DND-41 (cell line): Measurements from ENCODE around the gene SLC23A2.

Experiments used
- ATAC-seq: fragments of 200-7000 bp; cut with Tn5 transposase; 3 replicates; pipeline ENCODE4 v1.9.1; 2021; ENCODE audit warnings: low read depth; ENCODE audit not compliant: insufficient read depth
- DNase-seq: peaks from one replicate; pipeline ENCODE4 v3.0.0-alpha.2; 2020
- H2AFZ ChIP-seq: 2 replicates; pipeline ENCODE4 v1.6.0; 2012; ENCODE audit warnings: low read depth, low read length
- H3K27ac ChIP-seq: 2 replicates; pipeline ENCODE4 v1.5.1; 2012; ENCODE audit warnings: low read length, inconsistent platforms
- H3K27me3 ChIP-seq: fragments of 200-600 bp; sonication (generic); 2 replicates; pipeline ENCODE4 v1.6.0; 2012; ENCODE audit warnings: low read length, mild to moderate bottlenecking, inconsistent platforms; ENCODE audit not compliant: insufficient read depth, poor library complexity
- H3K36me3 ChIP-seq: 2 replicates; pipeline ENCODE4 v1.5.1; 2012; ENCODE audit warnings: low read length, inconsistent platforms; ENCODE audit not compliant: insufficient read depth
- H3K4me1 ChIP-seq: 2 replicates; pipeline ENCODE4 v1.5.1; 2012; ENCODE audit warnings: mild to moderate bottlenecking, low read length; ENCODE audit not compliant: insufficient read depth
- H3K4me2 ChIP-seq: 2 replicates; pipeline ENCODE4 v1.6.0; 2012; ENCODE audit warnings: mild to moderate bottlenecking, moderate library complexity, low read length, inconsistent platforms; ENCODE audit not compliant: insufficient read depth
- H3K4me3 ChIP-seq, 2 experiments: fragments of 200-600 bp in 1 of 2; shearing (Covaris generic) in 1 of 2; 2 replicates each; pipeline ENCODE4 v1.5.1; 2012 to 2016; ENCODE audit warnings: inconsistent platforms in 2 of 2, low read length in 2 of 2, mild to moderate bottlenecking in 2 of 2, low read depth in 1 of 2, moderate library complexity in 1 of 2
- H3K79me2 ChIP-seq: 2 replicates; pipeline ENCODE4 v1.6.0; 2012; ENCODE audit warnings: low read length, inconsistent platforms; ENCODE audit not compliant: insufficient read depth
- H3K9ac ChIP-seq: 2 replicates; pipeline ENCODE4 v1.6.0; 2012; ENCODE audit warnings: low read depth, mild to moderate bottlenecking, inconsistent platforms, low read length, moderate library complexity
- H3K9me3 ChIP-seq: 2 replicates; pipeline ENCODE4 v1.5.1; 2012; ENCODE audit warnings: low read length, moderate library complexity, mild to moderate bottlenecking, inconsistent platforms; ENCODE audit not compliant: insufficient read depth, severe bottlenecking
- H4K20me1 ChIP-seq: 2 replicates; pipeline ENCODE4 v1.6.0; 2012; ENCODE audit warnings: low read length; ENCODE audit not compliant: insufficient read depth
- EZH2 ChIP-seq: IDR thresholded peaks from 3 replicates; pipeline ENCODE4 v1.6.1; 2012; ENCODE audit warnings: borderline replicate concordance, low read depth, mild to moderate bottlenecking, moderate library complexity, low read length, inconsistent platforms; ENCODE audit not compliant: severe bottlenecking
- TF ChIP-seq, protein P1 (sequence below): IDR thresholded peaks from 2 replicates; pipeline ENCODE4 v1.5.1; 2012; ENCODE audit warnings: borderline replicate concordance, low read length, moderate library complexity, mild to moderate bottlenecking; ENCODE audit not compliant: poor library complexity, severe bottlenecking; ENCODE audit errors: extremely low read depth

The SLC23A2 gene

DNA sequence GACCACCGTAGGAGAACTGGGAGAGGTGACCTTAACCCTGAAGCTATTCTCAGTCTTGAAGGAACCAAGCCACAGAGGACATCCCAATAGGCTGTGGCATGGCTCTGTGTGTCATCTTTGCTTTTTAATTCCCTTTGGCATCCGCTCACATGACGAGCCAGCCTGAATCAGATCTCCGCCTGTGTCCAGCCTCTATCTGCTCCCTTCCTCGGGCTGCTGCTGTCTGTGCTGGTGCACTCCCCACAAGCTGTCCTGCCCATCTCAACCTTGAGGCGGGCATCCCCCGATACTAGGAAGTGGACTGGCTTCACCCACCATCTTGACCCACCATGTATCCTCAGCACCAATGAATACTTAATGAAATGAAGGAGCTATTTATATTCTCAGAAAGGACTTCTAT lies 111.9 kb downstream of the SLC23A2 start:
- Histone ChIP-seq H3K79me2 (no peaks in the 10 kb centered on the region; the same call in 1 of the 2 replicates), H3K27me3 (no peaks in the 10 kb centered on the region), H4K20me1 (peaks cover 16% of the 10 kb centered on the region), H2AFZ (no peak overlapping the region), H3K4me1 (no peaks in the 10 kb centered on the region), H3K4me3 (no peak overlapping the region), H3K27ac (no peak overlapping the region), H3K9me3 (no peaks in the 10 kb centered on the region), H3K9ac (no peak overlapping the region), H3K4me2 (no peak overlapping the region), H3K36me3 (peaks cover 68% of the 10 kb centered on the region)
- ATAC-seq (no peak), DNase-seq (no peak)
- TF ChIP-seq, protein P1, sequence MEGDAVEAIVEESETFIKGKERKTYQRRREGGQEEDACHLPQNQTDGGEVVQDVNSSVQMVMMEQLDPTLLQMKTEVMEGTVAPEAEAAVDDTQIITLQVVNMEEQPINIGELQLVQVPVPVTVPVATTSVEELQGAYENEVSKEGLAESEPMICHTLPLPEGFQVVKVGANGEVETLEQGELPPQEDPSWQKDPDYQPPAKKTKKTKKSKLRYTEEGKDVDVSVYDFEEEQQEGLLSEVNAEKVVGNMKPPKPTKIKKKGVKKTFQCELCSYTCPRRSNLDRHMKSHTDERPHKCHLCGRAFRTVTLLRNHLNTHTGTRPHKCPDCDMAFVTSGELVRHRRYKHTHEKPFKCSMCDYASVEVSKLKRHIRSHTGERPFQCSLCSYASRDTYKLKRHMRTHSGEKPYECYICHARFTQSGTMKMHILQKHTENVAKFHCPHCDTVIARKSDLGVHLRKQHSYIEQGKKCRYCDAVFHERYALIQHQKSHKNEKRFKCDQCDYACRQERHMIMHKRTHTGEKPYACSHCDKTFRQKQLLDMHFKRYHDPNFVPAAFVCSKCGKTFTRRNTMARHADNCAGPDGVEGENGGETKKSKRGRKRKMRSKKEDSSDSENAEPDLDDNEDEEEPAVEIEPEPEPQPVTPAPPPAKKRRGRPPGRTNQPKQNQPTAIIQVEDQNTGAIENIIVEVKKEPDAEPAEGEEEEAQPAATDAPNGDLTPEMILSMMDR = no peak
- TF ChIP-seq EZH2 = no peak

DNA sequence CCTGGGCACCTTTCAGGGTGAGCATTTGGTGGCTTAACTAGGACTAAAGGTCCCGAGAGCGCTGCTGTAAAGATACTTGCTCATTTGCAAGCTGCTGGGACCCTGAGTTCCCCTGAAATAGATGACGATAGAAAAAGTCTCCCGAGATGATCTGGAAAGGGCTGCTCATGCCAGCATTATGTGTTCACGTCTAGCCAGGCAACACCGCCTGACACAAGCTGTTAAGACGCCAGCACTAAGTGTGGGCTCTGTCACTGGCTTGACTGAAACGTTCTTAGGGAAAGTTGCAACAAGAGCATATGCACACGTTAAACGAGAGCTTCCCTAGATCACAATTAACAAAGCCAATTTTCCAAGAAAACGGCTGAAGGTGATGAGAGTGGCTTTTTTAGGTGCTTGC lies 113.7 kb downstream of the SLC23A2 start:
- TF ChIP-seq EZH2 = no peak
- TF ChIP-seq, protein P1 = no peak
- ATAC-seq (no peak), DNase-seq (no peak)
- Histone ChIP-seq H3K27me3 (no peaks in the 10 kb centered on the region), H3K9me3 (no peaks in the 10 kb centered on the region), H4K20me1 (peaks cover 10% of the 10 kb centered on the region), H3K4me3 (no peak overlapping the region), H3K36me3 (peaks cover 78% of the 10 kb centered on the region), H2AFZ (no peak overlapping the region), H3K79me2 (no peaks in the 10 kb centered on the region; the same call in 1 of the 2 replicates), H3K4me2 (no peak overlapping the region), H3K9ac (no peak overlapping the region), H3K27ac (no peak overlapping the region), H3K4me1 (no peaks in the 10 kb centered on the region)

DNA sequence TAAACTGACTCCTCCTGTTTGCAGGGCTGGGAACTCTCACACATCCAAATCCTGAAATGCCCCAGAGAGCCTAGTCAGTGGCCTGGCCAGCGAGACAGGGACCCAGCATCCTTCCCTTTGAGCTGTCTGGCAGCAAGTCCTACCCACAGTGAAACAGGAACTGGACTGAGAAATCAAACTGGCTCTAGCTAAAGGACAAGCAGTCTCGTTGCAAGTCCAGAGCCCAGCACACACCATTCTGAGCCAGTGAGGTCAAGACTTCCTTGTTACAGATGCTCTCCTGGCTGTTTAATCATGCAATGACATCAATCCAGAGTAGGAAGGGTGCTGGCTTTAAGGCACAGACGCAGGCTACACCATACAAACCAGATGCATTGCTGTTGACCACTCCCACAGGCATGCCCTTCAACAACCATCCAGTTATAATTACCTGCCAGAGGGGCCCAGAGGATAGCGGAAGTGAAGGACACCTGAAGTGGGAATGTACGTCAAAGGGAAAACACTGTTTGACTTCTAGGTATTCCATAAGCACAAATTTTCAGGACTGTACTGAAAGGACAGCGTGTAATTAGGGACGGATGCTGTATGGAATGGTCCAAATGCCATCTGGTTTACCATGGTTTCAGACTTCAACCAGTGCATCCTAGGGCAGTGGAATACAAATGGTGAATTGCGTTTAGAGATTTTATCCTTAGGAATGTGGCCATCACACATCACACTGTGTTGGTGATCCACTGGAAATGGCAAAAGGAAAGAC lies 114.4 kb downstream of the SLC23A2 start:
- TF ChIP-seq EZH2 = no peak
- TF ChIP-seq, protein P1 = no peak
- no peak for DNase-seq
- no peaks in the 10 kb centered on the region for H3K27me3 ChIP-seq

More for the DNA sequence above, 114.4 kb downstream of the SLC23A2 start:
- no peak for ATAC-seq
- Histone ChIP-seq H3K9ac (no peak overlapping the region), H3K4me1 (no peaks in the 10 kb centered on the region), H3K36me3 (peaks cover 76% of the 10 kb centered on the region), H3K27ac (no peak overlapping the region), H2AFZ (no peak overlapping the region), H3K79me2 (no peaks in the 10 kb centered on the region; the same call in 1 of the 2 replicates), H3K4me3 (no peak overlapping the region), H3K9me3 (no peaks in the 10 kb centered on the region), H4K20me1 (peaks cover 10% of the 10 kb centered on the region), H3K4me2 (no peak overlapping the region)
